Endodermal cell (in vitro differentiated cells): ENCODE measurements around the gene HLF. TPM values are rescaled to one million over a fixed set of nuclear protein-coding genes. Genes with fewer than 3 reads are reported as not detected.

Experiments
- DNase-seq: peaks from one replicate; pipeline ENCODE4 v3.0.0-alpha.2; 2017
- H3K27ac ChIP-seq: 2 replicates; pipeline ENCODE4 v1.5.1; 2013; ENCODE audit warnings: mild to moderate bottlenecking, low read depth, low read length, moderate library complexity
- H3K27me3 ChIP-seq: 2 replicates; pipeline ENCODE4 v1.6.1; 2013; ENCODE audit warnings: mild to moderate bottlenecking, low read length, moderate library complexity; ENCODE audit not compliant: insufficient read depth, control insufficient read depth, poor library complexity, severe bottlenecking
- H3K36me3 ChIP-seq: 2 replicates; pipeline ENCODE4 v1.7.0; 2013; ENCODE audit warnings: mild to moderate bottlenecking, low read length, moderate library complexity; ENCODE audit not compliant: control insufficient read depth, insufficient read depth
- H3K4me1 ChIP-seq: one replicate; pipeline ENCODE4 v1.7.0; 2013; ENCODE audit warnings: low read length; ENCODE audit not compliant: control insufficient read depth, insufficient read depth
- H3K4me3 ChIP-seq: 2 replicates; pipeline ENCODE4 v1.5.1; 2013; ENCODE audit warnings: mild to moderate bottlenecking, low read length, moderate library complexity
- H3K9ac ChIP-seq: 2 replicates; pipeline ENCODE4 v1.6.1; 2013; ENCODE audit warnings: mild to moderate bottlenecking, low read length, moderate library complexity; ENCODE audit not compliant: poor library complexity, severe bottlenecking; ENCODE audit errors: extremely low read depth
- H3K9me3 ChIP-seq: 2 replicates; pipeline ENCODE4 v1.6.1; 2013; ENCODE audit warnings: mild to moderate bottlenecking, low read length, moderate library complexity; ENCODE audit not compliant: control insufficient read depth
- H3K27ac Mint-ChIP-seq: 2 replicates; pipeline ENCODE4 v1.8.0; 2020; ENCODE audit warnings: mixed read lengths
- H3K27me3 Mint-ChIP-seq: 2 replicates; pipeline ENCODE4 v1.8.0; 2021; ENCODE audit warnings: mild to moderate bottlenecking, mixed read lengths; ENCODE audit not compliant: insufficient read depth
- H3K36me3 Mint-ChIP-seq: 2 replicates; pipeline ENCODE4 v1.8.0; 2020; ENCODE audit warnings: low read depth, mixed read lengths
- H3K4me1 Mint-ChIP-seq: 2 replicates; pipeline ENCODE4 v1.8.0; 2020; ENCODE audit warnings: mixed read lengths
- H3K4me3 Mint-ChIP-seq: 2 replicates; pipeline ENCODE4 v1.8.0; 2020; ENCODE audit warnings: mild to moderate bottlenecking, moderate library complexity, mixed read lengths
- H3K9me3 Mint-ChIP-seq: 2 replicates; pipeline ENCODE4 v1.8.0; 2020; ENCODE audit warnings: mild to moderate bottlenecking, mixed read lengths
- WGBS, 2 experiments: methylation state at CpG; one replicate each; pipeline versions ENCODE4 v1.1.5 to v1.1.7; 2013; ENCODE audit warnings: missing lambda C conversion rate in 2 of 2, mixed read lengths in 1 of 2; ENCODE audit not compliant: insufficient coverage in 1 of 2, insufficient read length in 1 of 2; 5-methylcytosine and 5-hydroxymethylcytosine counted together
- total RNA-seq, 2 donors: library from RNA; stranded (reverse); fragmentation: NEBNext Ultra II Directional in 1 of 2; extraction: Animal tissue kit (Norgen Biotek cat#: 25700) in 1 of 2; gene quantifications; 2 replicates in 1 of 2; 3 replicates in 1 of 2; pipeline ENCODE4 v1.2.1, GENCODE V29; 2021
- TF ChIP-seq, protein P1 (sequence below): fragments of 200-600 bp; sonication (generic); conservative IDR thresholded peaks from 2 replicates; pipeline ENCODE4 v1.5.0; 2021; ENCODE audit warnings: antibody characterized with exemption, mild to moderate bottlenecking

HLF gene
- total RNA-seq, 2 donors from 2014 or later: not detected

DNA sequence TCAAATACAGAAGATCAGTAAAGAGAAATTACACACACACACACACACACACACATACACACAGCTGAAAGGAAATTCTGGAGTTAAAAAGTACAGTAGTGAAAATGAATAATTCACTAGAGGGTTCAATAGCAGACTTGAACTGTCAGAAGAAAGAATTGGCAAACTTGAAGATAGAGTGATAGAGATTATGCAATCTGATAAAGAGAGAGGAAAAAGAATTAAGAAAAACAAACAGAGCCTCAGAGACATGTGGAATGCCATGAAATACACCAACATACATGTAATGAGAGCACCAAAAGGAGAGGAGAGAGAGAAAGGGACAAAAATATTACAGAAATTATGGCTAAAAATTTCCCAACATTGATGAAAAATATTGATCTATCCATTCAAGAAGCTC, 96.2 kb downstream of the HLF start:
- no peak for DNase-seq
- no peak overlapping the region for H3K4me3 ChIP-seq
- H3K9ac ChIP-seq: no peak overlapping the region
- peaks cover 6% of the 10 kb centered on the region for H3K9me3 Mint-ChIP-seq
- TF ChIP-seq, protein P1, sequence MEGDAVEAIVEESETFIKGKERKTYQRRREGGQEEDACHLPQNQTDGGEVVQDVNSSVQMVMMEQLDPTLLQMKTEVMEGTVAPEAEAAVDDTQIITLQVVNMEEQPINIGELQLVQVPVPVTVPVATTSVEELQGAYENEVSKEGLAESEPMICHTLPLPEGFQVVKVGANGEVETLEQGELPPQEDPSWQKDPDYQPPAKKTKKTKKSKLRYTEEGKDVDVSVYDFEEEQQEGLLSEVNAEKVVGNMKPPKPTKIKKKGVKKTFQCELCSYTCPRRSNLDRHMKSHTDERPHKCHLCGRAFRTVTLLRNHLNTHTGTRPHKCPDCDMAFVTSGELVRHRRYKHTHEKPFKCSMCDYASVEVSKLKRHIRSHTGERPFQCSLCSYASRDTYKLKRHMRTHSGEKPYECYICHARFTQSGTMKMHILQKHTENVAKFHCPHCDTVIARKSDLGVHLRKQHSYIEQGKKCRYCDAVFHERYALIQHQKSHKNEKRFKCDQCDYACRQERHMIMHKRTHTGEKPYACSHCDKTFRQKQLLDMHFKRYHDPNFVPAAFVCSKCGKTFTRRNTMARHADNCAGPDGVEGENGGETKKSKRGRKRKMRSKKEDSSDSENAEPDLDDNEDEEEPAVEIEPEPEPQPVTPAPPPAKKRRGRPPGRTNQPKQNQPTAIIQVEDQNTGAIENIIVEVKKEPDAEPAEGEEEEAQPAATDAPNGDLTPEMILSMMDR: no peak
- H3K27ac ChIP-seq: no peak overlapping the region
- H3K4me3 Mint-ChIP-seq: no peak overlapping the region
- no peaks in the 10 kb centered on the region for H3K36me3 Mint-ChIP-seq
- no peaks in the 10 kb centered on the region for H3K27me3 Mint-ChIP-seq
- H3K4me1 Mint-ChIP-seq: no peaks in the 10 kb centered on the region
- H3K36me3 ChIP-seq: no peaks in the 10 kb centered on the region
- no peaks in the 10 kb centered on the region for H3K4me1 ChIP-seq
- no peak overlapping the region for H3K27ac Mint-ChIP-seq
- no peaks in the 10 kb centered on the region for H3K27me3 ChIP-seq
- H3K9me3 ChIP-seq: peaks cover 20% of the 10 kb centered on the region

DNA sequence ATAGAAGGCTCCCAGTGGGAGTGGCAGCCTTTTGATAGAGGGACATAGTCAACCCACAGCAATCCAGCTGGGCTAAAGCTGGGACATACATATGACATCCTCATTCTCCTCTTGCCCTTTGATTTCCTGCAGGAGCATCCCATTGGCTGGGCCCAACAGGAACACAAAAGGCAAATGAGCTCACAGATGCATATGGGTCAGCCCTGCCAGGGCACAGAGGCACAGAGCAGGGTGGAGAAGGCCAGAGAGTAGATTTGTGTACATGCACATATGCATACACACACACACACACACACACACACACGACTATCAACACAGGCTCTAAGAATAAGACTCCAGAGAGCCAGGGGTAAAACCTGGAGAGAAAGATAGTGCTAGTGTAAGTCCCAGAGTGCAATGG, 98.3 kb downstream of the HLF start:
- Histone ChIP-seq H3K9ac (no peak overlapping the region), H3K9me3 (peaks cover 20% of the 10 kb centered on the region), H3K4me3 (no peak overlapping the region), H3K36me3 (no peaks in the 10 kb centered on the region), H3K4me1 (no peaks in the 10 kb centered on the region), H3K27me3 (no peaks in the 10 kb centered on the region), H3K27ac (no peak overlapping the region)
- no peaks in the 10 kb centered on the region for H3K27me3 Mint-ChIP-seq
- no peaks in the 10 kb centered on the region for H3K36me3 Mint-ChIP-seq
- no peak overlapping the region for H3K4me3 Mint-ChIP-seq
- no peak overlapping the region for H3K27ac Mint-ChIP-seq
- TF ChIP-seq, protein P1: no peak
- no CpG with 5 or more reads among the region's 1 CpG for WGBS, 2 experiments
- no peaks in the 10 kb centered on the region for H3K4me1 Mint-ChIP-seq
- peaks cover 6% of the 10 kb centered on the region for H3K9me3 Mint-ChIP-seq
- DNase-seq: no peak

DNA sequence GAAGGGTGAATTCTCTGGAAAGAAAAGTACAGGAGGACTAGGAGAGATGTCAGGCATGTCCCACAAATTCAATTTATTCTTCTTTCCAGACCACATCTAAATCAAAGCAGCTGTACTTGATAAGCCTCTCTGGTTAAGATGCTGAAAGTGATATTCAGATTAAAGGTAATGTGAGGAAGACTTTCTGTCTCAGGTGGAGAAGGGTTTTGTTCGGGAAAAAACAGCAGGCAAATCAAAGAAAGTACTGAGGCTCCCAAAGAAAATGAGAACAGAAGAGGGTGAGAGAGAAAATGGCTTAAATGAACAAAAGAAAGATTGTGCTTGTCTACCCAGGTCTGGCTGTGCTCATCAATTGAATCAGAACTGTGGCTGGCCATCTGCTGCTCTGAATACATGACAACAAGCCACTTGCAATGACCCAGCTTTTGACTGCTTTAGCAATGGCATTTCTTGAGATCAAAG, 101.3 kb downstream of the HLF start:
- no peaks in the 10 kb centered on the region for H3K27me3 ChIP-seq
- DNase-seq: no peak
- TF ChIP-seq, protein P1: no peak
- Mint-ChIP-seq H3K36me3 (no peaks in the 10 kb centered on the region), H3K4me3 (no peak overlapping the region), H3K27ac (no peak overlapping the region), H3K27me3 (no peaks in the 10 kb centered on the region), H3K9me3 (peaks cover 8% of the 10 kb centered on the region), H3K4me1 (no peaks in the 10 kb centered on the region)
- no peak overlapping the region for H3K4me3 ChIP-seq
- H3K27ac ChIP-seq: peak overlapping the region; percentile 77
- H3K36me3 ChIP-seq: no peaks in the 10 kb centered on the region
- no peak overlapping the region for H3K9ac ChIP-seq
- H3K4me1 ChIP-seq: no peaks in the 10 kb centered on the region
- 67 to 94% methylated on average over 1 of the region's 1 CpG for WGBS, 2 experiments
- peaks cover 8% of the 10 kb centered on the region for H3K9me3 ChIP-seq
